WTC11 (cell line): ENCODE measurements around the gene EFNA5. TPM values are rescaled to one million over a fixed set of nuclear protein-coding genes. Genes with fewer than 3 reads are reported as not detected.
A peak's percentile ranks its signal among the peaks of the same experiment; 100 is the strongest.

Experiments used
- ATAC-seq: fragments of 200-7000 bp; cut with Tn5 transposase; 2 replicates; pipeline ENCODE4 v1.10.0; 2021; ENCODE audit warnings: mild to moderate bottlenecking, moderate library complexity
- CTCF ChIA-PET: fragments of 300-600 bp; sonication (Branson Sonifier 250); formaldehyde crosslinking; loops from one replicate; lab custom pipeline; 2021; ENCODE audit warnings: antibody characterized with exemption; lab: Charles Lee
- POLR2A ChIA-PET: fragments of 350-600 bp; sonication (Branson Sonifier 250); formaldehyde crosslinking; loops from one replicate; lab custom pipeline; 2021; ENCODE audit warnings: antibody characterized with exemption; lab: Charles Lee
- DNase-seq: peaks from one replicate; pipeline ENCODE4 v3.0.0; 2021; ENCODE audit warnings: low spot score
- H3K27ac Mint-ChIP-seq: 2 replicates; pipeline ENCODE4 v1.8.0; 2021; ENCODE audit warnings: mixed read lengths
- H3K27me3 Mint-ChIP-seq: 2 replicates; pipeline ENCODE4 v1.8.0; 2021; ENCODE audit warnings: low read depth, mild to moderate bottlenecking, moderate library complexity, mixed read lengths
- H3K36me3 Mint-ChIP-seq: 2 replicates; pipeline ENCODE4 v1.8.0; 2021; ENCODE audit warnings: mixed read lengths
- H3K4me1 Mint-ChIP-seq: 2 replicates; pipeline ENCODE4 v1.8.0; 2022; ENCODE audit warnings: mixed read lengths
- H3K4me3 Mint-ChIP-seq: 2 replicates; pipeline ENCODE4 v1.8.0; 2021; ENCODE audit warnings: mild to moderate bottlenecking, moderate library complexity, mixed read lengths
- H3K9me3 Mint-ChIP-seq: 2 replicates; pipeline ENCODE4 v1.8.0; 2021; ENCODE audit warnings: mixed read lengths
- ELF4 ChIP-seq: sonication (generic); formaldehyde crosslinking; IDR thresholded peaks from 2 replicates; pipeline ENCODE4 v1.8.1; 2022; ENCODE audit warnings: low read depth, mild to moderate bottlenecking, moderate library complexity, missing genetic modification reagents
- GABPB1 ChIP-seq: sonication (generic); formaldehyde crosslinking; IDR thresholded peaks from 2 replicates; pipeline ENCODE4 v1.8.1; 2023; ENCODE audit warnings: mild to moderate bottlenecking, missing genetic modification reagents
- NR2C2 ChIP-seq: sonication (generic); formaldehyde crosslinking; IDR thresholded peaks from 2 replicates; pipeline ENCODE4 v1.8.0; 2022; ENCODE audit warnings: mild to moderate bottlenecking, missing genetic modification reagents
- RELA ChIP-seq: sonication (generic); formaldehyde crosslinking; IDR thresholded peaks from 2 replicates; pipeline ENCODE4 v1.8.1; 2022; ENCODE audit warnings: missing genetic modification reagents, mild to moderate bottlenecking, borderline replicate concordance
- SMAD3 ChIP-seq: sonication (generic); formaldehyde crosslinking; IDR thresholded peaks from 2 replicates; pipeline ENCODE4 v1.8.0; 2022; ENCODE audit warnings: missing genetic modification reagents, mild to moderate bottlenecking, borderline replicate concordance
- SOX15 ChIP-seq: fragments of 250-450 bp; sonication (Bioruptor Pico); IDR thresholded peaks from 2 replicates; pipeline ENCODE4 v1.9.0; 2021; ENCODE audit warnings: mild to moderate bottlenecking
- ZBTB21 ChIP-seq: sonication (generic); formaldehyde crosslinking; IDR thresholded peaks from 2 replicates; pipeline ENCODE4 v1.8.1; 2023; ENCODE audit warnings: mild to moderate bottlenecking, missing genetic modification reagents, borderline replicate concordance
- ZNF232 ChIP-seq: sonication (generic); formaldehyde crosslinking; IDR thresholded peaks from 2 replicates; pipeline ENCODE4 v1.8.0; 2022; ENCODE audit warnings: mild to moderate bottlenecking, missing genetic modification reagents
- ZNF263 ChIP-seq: sonication (generic); formaldehyde crosslinking; IDR thresholded peaks from 2 replicates; pipeline ENCODE4 v1.8.1; 2022; ENCODE audit warnings: low read depth, mild to moderate bottlenecking, moderate library complexity, missing genetic modification reagents
- total RNA-seq: library from RNA; stranded (reverse); gene quantifications from 3 replicates; pipeline ENCODE4 v1.2.3, GENCODE V29; 2021
- TF ChIP-seq, protein P1 (sequence below): sonication (generic); formaldehyde crosslinking; IDR thresholded peaks from 2 replicates; pipeline ENCODE4 v1.8.0; 2022; ENCODE audit warnings: mild to moderate bottlenecking, missing genetic modification reagents
- TF ChIP-seq, protein P2 (sequence below): sonication (generic); formaldehyde crosslinking; IDR thresholded peaks from 2 replicates; pipeline ENCODE4 v1.8.1; 2022; ENCODE audit warnings: mild to moderate bottlenecking, moderate library complexity, missing genetic modification reagents
- TF ChIP-seq, protein P3 (sequence below): fragments of 200-600 bp; IDR thresholded peaks from 2 replicates; pipeline ENCODE4 v1.8.0; 2022; ENCODE audit warnings: antibody characterized with exemption

Gene EFNA5
- total RNA-seq, 1 experiment from 2014 or later, result 17.4 TPM

DNA sequence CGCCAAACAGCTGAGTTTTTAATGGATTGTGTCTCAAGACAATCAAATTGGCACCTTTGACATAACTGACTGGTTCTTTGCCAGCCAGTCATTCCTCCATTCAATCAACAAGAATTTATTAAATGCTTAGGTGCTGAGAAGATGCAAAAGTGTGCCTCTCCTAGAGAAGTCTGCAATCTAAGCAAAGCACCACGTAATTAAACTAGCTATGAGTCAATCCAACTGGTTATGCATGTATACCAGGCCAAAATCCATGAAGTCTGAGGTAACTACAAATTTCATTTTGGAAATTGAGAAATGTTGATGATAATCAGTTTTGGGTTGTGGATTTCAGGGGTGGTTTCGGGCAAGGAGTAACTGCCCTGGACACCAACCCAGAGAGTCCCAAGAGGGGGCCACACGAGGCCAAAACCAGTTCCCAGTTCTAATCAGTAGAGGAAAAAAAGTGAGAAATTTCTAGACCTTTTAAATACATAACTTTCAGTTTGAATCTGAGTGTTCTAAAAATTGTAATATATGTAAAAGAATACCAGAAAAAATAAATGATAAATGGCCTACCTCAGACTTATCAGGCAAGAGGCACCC is 92.6 kb downstream of the EFNA5 start (continued):
- TF ChIP-seq, protein P1, sequence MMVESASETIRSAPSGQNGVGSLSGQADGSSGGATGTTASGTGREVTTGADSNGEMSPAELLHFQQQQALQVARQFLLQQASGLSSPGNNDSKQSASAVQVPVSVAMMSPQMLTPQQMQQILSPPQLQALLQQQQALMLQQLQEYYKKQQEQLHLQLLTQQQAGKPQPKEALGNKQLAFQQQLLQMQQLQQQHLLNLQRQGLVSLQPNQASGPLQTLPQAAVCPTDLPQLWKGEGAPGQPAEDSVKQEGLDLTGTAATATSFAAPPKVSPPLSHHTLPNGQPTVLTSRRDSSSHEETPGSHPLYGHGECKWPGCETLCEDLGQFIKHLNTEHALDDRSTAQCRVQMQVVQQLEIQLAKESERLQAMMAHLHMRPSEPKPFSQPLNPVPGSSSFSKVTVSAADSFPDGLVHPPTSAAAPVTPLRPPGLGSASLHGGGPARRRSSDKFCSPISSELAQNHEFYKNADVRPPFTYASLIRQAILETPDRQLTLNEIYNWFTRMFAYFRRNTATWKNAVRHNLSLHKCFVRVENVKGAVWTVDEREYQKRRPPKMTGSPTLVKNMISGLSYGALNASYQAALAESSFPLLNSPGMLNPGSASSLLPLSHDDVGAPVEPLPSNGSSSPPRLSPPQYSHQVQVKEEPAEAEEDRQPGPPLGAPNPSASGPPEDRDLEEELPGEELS (CRISPR knock-in tag), result no peak
- no peak for TF ChIP-seq ZBTB21
- no peak for TF ChIP-seq RELA (CRISPR knock-in tag)
- no peak for TF ChIP-seq SOX15 (CRISPR knock-in tag)
- TF ChIP-seq, protein P2, sequence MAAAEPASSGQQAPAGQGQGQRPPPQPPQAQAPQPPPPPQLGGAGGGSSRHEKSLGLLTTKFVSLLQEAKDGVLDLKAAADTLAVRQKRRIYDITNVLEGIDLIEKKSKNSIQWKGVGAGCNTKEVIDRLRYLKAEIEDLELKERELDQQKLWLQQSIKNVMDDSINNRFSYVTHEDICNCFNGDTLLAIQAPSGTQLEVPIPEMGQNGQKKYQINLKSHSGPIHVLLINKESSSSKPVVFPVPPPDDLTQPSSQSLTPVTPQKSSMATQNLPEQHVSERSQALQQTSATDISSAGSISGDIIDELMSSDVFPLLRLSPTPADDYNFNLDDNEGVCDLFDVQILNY, result no peak
- TF ChIP-seq ELF4 (CRISPR knock-in tag), result no peak
- TF ChIP-seq, protein P3, sequence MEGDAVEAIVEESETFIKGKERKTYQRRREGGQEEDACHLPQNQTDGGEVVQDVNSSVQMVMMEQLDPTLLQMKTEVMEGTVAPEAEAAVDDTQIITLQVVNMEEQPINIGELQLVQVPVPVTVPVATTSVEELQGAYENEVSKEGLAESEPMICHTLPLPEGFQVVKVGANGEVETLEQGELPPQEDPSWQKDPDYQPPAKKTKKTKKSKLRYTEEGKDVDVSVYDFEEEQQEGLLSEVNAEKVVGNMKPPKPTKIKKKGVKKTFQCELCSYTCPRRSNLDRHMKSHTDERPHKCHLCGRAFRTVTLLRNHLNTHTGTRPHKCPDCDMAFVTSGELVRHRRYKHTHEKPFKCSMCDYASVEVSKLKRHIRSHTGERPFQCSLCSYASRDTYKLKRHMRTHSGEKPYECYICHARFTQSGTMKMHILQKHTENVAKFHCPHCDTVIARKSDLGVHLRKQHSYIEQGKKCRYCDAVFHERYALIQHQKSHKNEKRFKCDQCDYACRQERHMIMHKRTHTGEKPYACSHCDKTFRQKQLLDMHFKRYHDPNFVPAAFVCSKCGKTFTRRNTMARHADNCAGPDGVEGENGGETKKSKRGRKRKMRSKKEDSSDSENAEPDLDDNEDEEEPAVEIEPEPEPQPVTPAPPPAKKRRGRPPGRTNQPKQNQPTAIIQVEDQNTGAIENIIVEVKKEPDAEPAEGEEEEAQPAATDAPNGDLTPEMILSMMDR, result no peak

DNA sequence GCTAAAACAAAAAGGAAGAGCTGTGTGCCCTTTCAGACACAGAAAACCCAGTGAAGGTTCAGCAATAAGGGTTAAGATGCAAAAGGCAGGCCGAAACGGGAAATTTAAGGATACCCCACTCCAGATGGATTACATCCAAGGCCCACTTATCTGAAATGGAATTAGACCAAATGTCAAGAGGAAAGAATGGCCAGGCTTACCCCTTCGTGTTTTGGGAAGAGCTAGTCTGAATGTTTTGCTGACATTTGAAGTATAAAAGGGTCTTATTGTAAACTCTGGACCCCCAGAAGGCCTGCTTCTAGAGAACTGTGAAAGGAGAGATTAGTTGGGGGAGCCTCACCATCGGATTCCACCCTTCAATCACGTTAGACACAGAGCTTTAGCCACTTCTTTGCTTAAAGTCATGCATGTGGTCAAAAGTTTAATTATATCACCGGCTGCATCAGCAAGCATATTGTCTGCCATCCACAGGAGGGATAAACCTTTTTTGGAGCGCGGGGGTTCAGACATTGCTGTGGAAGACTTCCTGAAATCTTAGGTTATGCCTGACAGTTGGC is 93.3 kb downstream of the EFNA5 start:
- no peak for TF ChIP-seq NR2C2 (CRISPR knock-in tag)
- Mint-ChIP-seq H3K9me3 (no peaks in the 10 kb centered on the region), H3K27ac (peak overlapping the region; percentile 96), H3K4me1 (peaks cover 69% of the 10 kb centered on the region), H3K27me3 (no peaks in the 10 kb centered on the region; the same call in 1 of the 2 replicates), H3K36me3 (no peaks in the 10 kb centered on the region), H3K4me3 (no peak overlapping the region)
- ATAC-seq, result no peak
- no peak for DNase-seq
- POLR2A ChIA-PET, result no interaction called here
- CTCF ChIA-PET, result no interaction called here

DNA sequence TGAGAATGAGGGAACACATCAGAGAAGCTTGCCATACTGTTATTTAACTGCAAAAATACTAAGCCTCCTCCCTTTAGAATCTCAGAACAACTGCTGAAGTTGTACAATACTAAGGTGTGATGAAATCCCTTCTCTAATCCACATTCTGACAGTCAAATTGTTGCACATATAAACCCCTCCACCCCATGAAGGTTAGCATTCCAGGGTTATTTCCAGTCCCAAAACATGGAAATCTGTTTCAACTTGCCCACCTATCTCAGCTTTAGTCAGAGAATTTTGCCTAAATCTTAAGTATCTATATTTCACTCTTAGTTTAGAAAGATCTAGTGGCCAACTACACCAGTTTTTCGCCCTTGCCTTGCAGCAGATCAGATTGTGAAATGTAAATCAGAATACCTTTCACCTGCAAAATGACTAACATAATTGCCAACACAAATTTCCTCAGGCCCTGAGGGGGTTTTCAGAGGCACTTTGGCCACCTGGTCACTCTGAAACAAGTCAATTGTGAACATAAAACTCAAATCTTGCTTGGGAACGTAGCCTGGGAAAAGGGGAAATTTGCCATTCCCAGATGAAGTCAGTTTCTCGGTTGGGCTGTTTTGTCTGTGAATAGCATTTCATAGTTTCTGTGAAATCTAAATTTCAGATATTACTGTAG is 93.9 kb downstream of the EFNA5 start:
- POLR2A ChIA-PET, result interaction anchor here (0.5 kb wide), 1 partner anchor 963 kb away, joined by 3 read pairs; no protein-coding TSS in a partner anchor
- Mint-ChIP-seq H3K4me1 (peaks cover 75% of the 10 kb centered on the region), H3K9me3 (no peaks in the 10 kb centered on the region), H3K27me3 (no peaks in the 10 kb centered on the region; the same call in 1 of the 2 replicates), H3K27ac (peak overlapping the region; percentile 96), H3K36me3 (no peaks in the 10 kb centered on the region), H3K4me3 (no peak overlapping the region)
- no peak for TF ChIP-seq GABPB1 (CRISPR knock-in tag)
- TF ChIP-seq SMAD3 (CRISPR knock-in tag), result no peak
- no peak for TF ChIP-seq ZNF232 (CRISPR knock-in tag)
- no peak for TF ChIP-seq ZNF263 (CRISPR knock-in tag)
- TF ChIP-seq, protein P1 (CRISPR knock-in tag), result no peak
- ATAC-seq (no peak), DNase-seq (no peak)
- CTCF ChIA-PET, result no interaction called here
